Measurements from ENCODE around the gene SPIN4.
A peak's percentile ranks its signal among the peaks of the same experiment; 100 is the strongest.
"Not testable (repeated sequence)": the region's sequence is repeated elsewhere in the genome, so short reads cannot be mapped to it uniquely, and the experiment has no call there.

SPIN4 gene

DNA sequence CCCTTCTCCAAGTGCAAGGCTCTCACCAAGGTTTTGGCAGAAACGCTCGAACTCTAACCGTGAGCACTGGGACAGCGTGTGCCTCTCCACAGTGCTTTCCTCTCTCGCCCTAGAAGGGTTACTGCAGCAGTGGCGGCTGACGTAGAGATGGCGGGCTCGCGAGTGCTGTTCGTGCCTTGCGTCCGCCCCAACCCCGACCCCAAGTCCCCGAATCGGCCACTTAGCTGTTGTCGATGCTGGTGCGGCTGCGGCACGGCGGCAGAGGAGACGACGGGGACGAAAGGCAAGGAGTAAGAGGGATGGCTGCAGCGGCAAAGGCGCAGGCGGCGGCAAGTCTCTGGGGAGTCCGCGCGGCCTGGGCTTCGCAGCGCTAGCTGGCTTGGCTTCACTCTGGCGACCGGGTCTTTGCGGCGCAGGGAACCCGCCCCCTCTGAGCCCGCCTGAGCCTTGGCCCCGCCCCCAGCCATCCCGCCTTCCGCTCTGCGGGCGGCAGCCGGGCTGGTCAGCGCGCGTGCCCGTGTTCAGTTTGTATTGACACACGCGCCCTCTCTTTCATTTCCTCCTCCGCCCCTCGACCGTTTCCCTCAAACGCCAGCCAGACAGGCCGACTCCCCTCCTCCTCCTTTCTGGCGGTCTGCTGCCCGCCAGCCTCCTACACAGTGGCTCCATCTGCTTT, at the start of gene SPIN4:
Gene SPIN4, minus strand, starts transcription at position 392 of the 676 bp plus-strand sequence. CDS start 513 bp downstream, outside the sequence.
- DNase-seq: peak; percentile 9 to 84 (median 64)

DNA sequence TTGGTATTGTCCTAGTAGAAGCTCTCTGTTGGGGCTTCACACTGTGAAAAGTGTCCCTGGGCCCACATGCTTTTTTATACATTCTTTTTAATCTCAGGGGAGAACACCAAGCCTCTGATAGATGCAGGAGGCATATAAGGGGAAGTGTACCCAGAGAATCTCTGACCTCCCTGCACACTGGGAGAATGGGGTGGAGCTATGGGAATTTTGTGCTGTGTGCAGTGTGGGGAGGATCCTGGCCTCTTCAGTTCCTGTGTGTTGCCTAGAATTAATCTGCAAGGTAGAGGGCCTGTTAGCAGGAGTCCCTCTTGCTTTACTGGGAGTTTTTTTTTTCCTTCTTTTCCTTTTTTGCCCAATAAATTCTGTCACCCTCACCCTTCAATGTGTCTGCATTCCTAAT, 49.2 kb upstream of the SPIN4 start:
- no peak for DNase-seq

DNA sequence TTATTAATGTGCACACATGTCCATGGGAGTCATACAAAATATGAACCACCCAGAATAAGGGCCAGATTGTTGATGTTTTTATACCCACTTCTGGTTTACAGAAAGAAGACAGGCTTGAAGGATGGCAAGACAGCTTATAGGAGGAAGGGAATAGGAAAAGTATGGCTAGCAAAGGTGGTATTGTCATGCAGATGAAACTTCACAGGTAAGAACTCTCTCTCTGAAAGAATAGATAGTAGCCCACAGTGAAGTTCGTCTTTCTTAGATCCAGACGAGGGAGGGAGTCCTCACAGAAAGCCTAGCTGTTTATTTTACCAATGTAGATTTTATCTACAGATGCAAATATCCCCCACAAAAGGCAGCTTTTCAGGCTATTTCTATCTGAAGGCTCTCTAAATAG, 43.7 kb upstream of the SPIN4 start:
- DNase-seq: no peak

DNA sequence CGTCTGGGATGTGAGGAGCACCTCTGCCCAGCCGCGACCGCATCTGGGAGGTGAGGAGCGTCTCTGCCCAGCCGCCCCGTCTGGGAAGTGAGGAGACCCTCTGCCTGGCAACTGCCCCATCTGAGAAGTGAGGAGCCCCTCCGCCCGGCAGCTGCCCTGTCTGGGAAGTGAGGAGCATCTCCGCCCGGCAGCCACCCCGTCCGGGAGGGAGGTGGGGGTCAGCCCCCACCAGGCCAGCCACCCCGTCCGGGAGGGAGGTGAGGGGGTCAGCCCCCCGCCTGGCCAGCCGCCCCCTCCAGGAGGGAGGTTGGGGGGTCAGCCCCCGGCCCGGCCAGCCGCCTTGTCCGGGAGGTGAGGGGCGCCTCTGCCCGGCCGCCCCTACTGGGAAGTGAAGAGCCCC, 42.0 kb upstream of the SPIN4 start:
- DNase-seq: not testable (repeated sequence)

DNA sequence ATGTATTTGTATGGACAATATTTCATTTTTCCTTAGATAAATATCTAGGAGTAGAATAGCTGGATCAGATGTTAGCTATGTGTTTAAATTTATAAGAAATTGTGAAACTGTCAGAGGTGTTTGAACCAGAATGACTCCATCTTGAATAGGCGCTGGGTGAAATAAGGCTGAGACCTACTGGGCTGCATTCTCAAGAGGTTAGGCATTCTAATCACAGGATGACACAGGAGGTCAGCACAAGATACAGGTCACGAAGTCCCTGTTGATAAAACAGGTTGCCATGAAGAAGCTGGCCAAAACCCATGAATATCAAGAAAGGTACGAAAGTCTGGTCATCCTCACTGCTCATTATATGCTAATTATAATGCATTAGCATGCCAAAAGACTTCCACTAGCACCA, 36.3 kb upstream of the SPIN4 start:
- no peak for DNase-seq

DNA sequence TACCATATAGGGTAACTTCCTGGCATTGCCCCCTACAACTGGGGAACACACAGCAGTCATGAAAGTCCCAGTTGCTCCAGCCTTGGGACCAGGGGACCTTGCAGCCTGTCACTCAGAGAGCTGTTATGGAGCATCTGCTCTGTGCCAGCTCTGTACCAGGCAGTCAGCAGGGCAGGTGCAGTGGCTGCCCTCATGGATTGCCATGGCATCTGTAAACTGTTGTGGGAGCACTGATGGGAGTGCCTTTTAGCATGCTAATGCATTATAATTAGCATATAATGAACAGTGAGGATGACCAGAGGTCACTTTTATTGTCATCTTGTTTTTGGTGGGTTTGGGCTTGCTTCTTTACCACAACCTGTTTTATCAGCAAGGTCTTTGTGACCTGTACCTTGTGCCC, 33.1 kb upstream of the SPIN4 start:
- DNase-seq: not testable (repeated sequence)

DNA sequence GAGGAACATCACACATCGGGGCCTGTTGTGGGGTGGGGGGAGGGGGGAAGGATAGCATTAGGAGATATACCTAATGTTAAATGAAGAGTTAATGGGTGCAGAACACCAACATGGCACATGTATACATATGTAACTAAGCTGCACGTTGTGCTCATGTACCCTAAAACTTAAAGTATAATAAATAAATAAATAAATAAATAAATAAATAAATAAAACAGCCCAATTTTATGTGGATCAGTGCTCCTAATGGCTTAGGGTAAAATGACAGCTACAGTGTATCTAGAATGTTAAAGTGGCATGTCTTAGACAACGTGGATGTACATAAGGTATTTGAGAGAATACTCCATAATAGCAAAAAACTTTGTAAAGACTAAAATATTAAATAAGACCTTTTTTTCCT, 21.9 kb upstream of the SPIN4 start:
- not testable (repeated sequence) for DNase-seq

DNA sequence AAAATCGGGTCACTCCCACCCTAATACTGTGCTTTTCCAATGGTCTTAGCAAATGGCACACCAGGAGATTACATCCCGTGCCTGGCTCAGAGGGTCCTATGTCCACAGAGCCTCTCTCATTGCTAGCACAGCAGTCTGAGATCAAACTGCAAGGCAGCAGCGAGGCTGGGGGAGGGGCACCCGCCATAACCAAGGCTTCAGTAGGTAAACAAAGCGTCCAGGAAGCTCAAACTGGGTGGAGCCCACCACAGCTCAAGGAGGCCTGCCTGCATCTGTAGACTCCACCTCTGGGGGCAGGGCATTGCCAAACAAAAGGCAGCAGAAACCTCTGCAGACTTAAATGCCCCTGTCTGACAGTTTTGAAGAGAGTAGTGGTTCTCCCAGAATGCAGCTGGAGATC, 16.6 kb upstream of the SPIN4 start:
- not testable (repeated sequence) for DNase-seq

DNA sequence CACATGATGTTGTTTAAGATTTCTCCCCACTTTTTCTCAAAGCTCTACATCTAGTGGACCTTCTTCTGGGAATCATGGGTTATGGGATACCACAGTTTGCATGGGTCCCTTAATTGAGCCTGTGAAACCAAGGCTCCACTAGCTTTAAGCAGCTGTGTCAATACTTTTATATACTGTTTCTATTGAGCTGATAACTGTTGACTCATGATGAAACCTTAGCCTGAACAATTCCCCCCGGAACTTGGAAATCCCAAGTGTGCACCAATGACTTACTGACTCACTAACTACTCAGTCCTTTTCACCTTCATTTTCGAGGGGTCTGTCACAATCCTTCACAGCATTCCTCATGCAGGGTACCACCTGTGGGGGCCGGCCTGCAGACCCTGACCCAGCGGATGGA, 12.7 kb upstream of the SPIN4 start:
- DNase-seq: no peak

DNA sequence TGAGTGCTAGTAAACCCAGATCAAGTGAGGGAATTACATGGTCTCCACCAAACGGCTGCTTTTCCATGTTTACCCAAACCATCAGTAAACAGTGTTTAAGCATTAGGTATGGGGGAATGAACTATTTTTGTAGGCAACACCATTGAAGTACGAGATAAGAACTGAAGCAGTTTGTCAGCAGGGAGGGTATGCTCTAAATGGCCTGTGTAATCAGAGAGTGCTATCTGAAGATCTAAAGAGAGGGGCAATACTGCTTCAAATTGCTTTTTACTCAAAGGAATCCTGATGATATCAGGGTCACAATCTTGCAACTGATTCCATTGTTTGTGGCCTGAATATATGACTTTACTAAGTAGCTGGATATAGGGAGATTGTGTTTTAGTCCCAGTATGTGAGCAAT, 10.4 kb upstream of the SPIN4 start:
- no peak for DNase-seq

DNA sequence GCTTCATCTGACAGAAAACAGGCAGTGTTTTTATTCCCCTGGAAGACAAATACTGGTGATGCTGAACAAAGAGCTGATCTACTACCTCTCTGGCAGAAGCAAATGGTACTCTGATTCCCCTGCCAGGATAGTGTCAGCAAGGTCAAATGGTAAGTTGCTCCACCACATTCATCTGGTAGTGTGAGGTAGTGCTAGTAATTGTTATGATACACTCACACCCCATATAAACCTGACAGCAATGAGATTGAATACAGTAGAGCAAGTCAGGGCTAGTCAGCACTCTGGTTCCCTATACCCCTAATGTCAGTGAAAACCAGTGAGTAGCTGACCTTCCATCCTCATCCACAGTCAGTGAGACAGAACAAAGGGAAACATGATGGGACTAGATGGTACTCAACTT, 3.4 kb upstream of the SPIN4 start:
- DNase-seq: no peak

DNA sequence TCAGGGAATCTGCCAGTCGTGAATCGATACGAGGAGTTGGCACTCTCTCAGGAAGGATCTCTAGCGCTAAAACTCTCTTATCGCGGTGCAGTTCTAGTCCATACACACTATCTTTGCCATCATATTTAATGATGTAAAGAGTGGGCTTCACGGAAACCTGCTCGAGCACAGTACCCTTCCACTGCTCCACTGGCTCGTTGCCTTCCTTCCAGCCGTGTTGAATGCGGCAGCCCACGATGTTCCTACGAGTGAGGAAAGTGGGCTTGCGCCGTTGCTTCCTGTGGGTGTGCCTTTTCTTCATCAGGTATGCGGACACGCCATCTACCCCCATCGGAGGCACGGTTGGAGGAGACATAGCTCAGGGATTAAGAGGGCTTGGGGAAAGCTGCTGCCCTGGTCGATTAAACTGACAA, 661 bp downstream of the SPIN4 start:
- DNase-seq: peak in 29 of 51 donors; percentile 0 to 70 (median 6)

DNA sequence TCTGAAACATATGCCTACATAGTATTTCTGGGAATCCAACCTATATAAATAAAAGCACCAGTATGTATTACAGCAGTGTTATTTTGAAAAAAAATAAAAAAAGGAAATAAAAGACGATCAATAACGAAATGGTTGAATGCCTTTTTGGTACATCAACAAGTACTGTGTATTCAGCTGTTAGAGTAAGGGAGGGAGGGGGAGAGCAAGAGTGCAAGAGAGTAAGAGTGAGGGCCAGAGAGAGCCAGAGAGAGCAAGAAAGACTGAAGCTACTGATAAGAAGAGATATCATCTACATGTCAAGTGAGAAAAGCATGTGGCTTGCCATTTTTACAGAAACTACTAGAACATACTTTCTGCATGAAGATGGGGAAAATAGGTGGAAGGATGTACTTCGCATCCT, 1.8 kb downstream of the SPIN4 start:
- peak in 1 of 51 donors; percentile 11 for DNase-seq

DNA sequence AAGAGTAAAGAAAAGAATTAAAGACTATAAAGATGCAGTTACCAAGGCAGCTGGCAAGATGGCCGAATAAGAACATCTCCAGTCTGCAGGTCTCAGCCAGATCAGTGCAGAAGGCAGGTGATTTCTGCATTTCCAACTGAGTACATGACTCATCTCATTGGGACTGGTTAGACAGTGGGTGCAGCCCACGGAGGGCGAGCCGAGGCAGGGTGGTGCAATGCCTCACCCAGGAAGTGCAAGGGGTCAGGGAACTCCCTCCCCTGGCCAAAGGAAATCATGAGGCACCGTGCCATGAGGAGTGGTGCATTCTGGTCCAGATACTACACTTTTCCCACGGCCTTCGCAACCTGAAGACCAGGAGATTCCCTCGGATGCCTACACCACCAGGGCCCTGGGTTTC, 20.5 kb downstream of the SPIN4 start:
- DNase-seq: no peak

DNA sequence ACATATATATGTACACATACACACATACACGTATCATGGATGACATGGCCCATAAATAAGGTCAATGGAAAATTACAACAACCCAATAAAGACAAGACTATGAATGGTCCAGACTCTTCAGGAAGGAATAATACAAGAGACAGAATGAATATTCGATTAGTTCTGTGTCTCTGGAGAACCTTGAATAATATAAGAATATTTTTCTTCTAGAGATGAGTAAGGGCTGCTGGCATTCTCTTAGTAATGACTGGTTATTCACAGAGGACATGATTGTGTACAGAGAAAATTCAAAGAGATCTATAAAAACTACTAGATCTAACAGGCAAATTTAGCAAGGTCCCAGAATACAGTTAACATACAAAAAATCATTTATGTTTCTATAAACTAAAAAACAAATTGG, 23.3 kb downstream of the SPIN4 start:
- DNase-seq: no peak

DNA sequence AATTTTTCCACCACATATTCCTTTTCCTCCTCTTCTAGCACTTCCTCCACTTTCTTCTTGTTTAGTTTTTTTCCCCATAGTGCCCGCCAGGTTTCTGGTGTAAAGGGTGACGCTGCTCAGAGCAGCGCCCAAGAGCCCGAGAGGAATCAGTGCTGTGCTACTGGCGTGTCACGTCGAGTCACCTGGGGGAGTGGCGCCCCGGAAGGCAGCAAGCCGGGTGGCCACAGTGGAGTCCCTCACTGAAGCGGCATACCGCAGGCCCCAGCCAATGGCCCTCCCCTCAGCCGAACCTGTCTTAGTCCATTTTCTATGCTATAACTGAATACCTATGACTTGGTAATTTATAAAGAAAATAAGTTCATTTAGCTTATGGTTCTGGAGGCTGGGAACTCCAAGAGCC, 51.5 kb downstream of the SPIN4 start:
- DNase-seq: no peak

Measured in hypothalamus (tissue), 51 donors.